Measurements from ENCODE around the gene AXIN1. TPM values are rescaled to one million over a fixed set of nuclear protein-coding genes. Genes with fewer than 3 reads are reported as not detected.

Gene AXIN1
- total and polyA plus RNA-seq, 9 of the 15 experiments (the other 6 are each of a cell fraction or from before 2014, with no cell fraction given), result 0.42 to 58.0 (median 25.9) TPM

DNA sequence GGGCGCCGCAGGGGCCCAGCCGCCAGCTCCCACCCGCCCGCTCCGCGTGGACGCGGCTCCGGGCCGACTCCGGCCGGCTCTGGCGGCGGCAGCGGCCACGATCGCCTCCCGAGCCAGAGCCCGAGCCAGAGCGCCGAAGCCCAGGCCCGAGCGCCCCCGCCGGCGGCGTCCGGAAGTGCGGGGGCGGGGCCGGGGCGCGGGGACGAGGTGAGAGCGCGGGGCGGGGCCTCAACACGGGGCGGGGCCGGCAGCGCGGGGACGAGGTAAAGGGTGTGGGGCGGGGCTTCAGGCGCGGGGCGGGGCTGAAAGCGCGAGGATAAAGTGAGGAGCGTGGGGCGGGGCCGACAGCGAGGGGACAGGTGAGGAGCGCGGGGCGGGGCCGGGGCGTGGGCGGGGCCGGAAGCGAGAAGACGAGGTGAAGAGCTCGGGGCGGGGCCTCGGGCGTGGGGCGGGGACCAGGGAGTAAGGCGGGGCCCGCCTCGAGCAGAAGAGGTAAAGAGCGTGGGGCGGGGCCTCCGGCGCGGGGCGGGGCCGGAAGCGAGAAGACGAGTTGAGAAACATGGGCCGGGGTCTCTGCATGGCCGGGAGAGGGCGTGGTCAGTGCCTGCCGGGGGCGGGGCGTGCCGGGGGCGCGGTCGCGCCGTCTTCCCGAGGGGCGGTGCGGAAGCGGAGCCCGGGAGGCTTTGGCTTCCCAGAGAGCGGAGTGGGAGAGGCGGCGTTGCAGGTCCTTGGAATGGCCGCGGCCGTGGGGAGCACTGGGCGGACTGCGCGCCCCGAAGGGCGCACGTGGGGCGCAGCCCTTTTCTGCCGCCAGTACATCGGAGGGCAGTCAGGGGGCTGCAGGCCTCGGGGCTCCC lies at the start of gene AXIN1 (continued):
- TF ChIP-seq, protein P1, sequence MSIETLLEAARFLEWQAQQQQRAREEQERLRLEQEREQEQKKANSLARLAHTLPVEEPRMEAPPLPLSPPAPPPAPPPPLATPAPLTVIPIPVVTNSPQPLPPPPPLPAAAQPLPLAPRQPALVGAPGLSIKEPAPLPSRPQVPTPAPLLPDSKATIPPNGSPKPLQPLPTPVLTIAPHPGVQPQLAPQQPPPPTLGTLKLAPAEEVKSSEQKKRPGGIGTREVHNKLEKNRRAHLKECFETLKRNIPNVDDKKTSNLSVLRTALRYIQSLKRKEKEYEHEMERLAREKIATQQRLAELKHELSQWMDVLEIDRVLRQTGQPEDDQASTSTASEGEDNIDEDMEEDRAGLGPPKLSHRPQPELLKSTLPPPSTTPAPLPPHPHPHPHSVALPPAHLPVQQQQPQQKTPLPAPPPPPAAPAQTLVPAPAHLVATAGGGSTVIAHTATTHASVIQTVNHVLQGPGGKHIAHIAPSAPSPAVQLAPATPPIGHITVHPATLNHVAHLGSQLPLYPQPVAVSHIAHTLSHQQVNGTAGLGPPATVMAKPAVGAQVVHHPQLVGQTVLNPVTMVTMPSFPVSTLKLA (conservative IDR thresholded peaks at IDR 0.05), result peak in 1 of 2 experiments; percentile 85; a peak in 2 of 4 replicates
- TF ChIP-seq PHF20 (IDR thresholded peaks at IDR 0.05; ENCODE audit: partially characterized antibody) (peak; percentile 74), GABPB1 (CRISPR knock-in tag; IDR thresholded peaks at IDR 0.05) (peak; percentile 48), CXXC5 (CRISPR knock-in tag; IDR thresholded peaks at IDR 0.05) (peak; percentile 53), KLF1 (tag; IDR thresholded peaks at IDR 0.05) (no peak)

DNA sequence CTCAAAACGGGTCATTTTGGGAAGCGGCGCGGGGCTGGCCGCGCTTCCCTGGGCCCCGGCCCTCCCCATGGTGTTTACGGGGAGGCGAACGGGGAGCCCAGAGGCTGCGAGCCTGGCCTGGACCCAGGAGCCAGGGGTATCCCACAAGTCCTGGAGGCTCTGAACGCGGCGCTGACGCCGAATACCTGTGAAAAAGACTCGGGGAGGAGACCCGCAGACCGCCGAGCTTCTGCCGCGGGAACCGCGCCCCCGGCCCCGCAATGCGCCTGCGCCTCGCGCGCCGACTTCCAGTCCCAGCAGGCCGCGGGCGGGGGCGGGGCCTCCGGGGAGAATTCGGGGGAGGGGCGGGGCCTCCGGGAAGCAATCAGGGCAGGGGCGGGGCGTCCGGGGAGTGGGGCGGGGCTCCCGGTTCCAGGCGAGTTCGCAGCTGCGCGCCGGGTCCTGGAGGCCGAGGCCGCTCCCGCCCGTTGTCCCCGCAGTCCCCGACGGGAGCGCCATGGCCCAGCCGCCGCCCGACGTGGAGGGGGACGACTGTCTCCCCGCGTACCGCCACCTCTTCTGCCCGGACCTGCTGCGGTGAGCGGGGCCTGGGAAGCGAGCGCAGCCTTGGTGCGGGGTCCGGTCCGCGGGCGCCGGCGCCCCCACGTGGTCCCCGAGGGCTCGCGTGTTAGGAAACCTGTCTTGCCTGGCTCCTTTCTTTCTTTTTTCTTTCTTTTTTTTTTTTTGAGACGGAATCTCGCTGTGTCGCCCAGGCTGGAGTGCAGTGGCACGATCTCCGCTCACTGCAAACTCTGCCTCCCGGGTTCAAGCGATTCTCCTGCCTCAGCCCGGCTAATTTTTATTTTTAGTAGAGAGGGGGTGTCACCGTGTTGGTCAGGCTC lies 49.2 kb upstream of the AXIN1 start, which contains the start of gene DECR2:
DECR2 (plus strand) TSS at position 418 of the 881 bp plus-strand sequence; CDS start at position 497, 79 bp downstream.
- FAIRE-seq, result peak; percentile 32
- in situ Hi-C loops (cut with MboI), result no loop called here
- peak; percentile 93 to 97 (median 94) for DNase-seq (ENCODE audit: extremely low read depth in 1 of 4, low spot score in 3 of 4)
- peaks cover 49% of the 10 kb centered on the region for H3K79me2 ChIP-seq (ENCODE audit: control insufficient read depth, insufficient read depth, low read length)
- BruUV-seq (replicated peaks), result no TSS peak
- CTCF ChIA-PET (ENCODE audit: low intra/inter-chr PET ratio), result no interaction called here
- H3K4me1 ChIP-seq (replicated peaks in 1 of 2; ENCODE audit: control insufficient read depth in 2 of 2, insufficient read depth in 2 of 2, low read length in 2 of 2), result peaks cover 44 to 72% of the 10 kb centered on the region in 2 experiments
- intact Hi-C loops (cut with micrococcal nuclease), result no loop called here
- WGBS (ENCODE audit: insufficient coverage, low coverage, missing lambda C conversion rate), result under 1% methylated on average over 24 of the region's 91 CpGs
- H3K27ac ChIP-seq (ENCODE audit: extremely low read depth, low read depth, low read length), result peak within 1 kb of the TSS; percentile 84
- H3K9me3 ChIP-seq (replicated peaks; ENCODE audit: control insufficient read depth, insufficient read depth, low read depth, low read length), result no peaks in the 10 kb centered on the region
- H3K9me1 ChIP-seq (ENCODE audit: control insufficient read depth, insufficient read depth, low read length), result no peaks in the 10 kb centered on the region
- H3K4me3 ChIP-seq, result peak within 1 kb of the TSS; percentile 56
- H3K36me3 ChIP-seq (ENCODE audit: control insufficient read depth, insufficient read depth, low read length), result peaks cover 24% of the 10 kb centered on the region
- no peaks in the 10 kb centered on the region for H4K20me1 ChIP-seq (replicated peaks; ENCODE audit: control insufficient read depth, insufficient read depth, low read length)
- peak; percentile 80 for ATAC-seq
- no peaks in the 10 kb centered on the region for H3K27me3 ChIP-seq (ENCODE audit: control insufficient read depth in 2 of 2, insufficient read depth in 2 of 2, low read length in 2 of 2)
- H3K4me2 ChIP-seq (ENCODE audit: insufficient read depth, low read length), result peak within 1 kb of the TSS; percentile 74
- POLR2A ChIA-PET, result interaction anchor here (0.5 to 2.4 kb wide), 9 partner anchors 12 to 278 kb away, joined by 3 to 7 read pairs (median 3); partner anchors contain the start of genes MRPL28 and STUB1
- peak within 1 kb of the TSS; percentile 78 to 97 for H3K9ac ChIP-seq (ENCODE audit: insufficient read depth in 1 of 2, low read depth in 2 of 2, low read length in 2 of 2)
- H2AFZ ChIP-seq (ENCODE audit: low read depth, low read length), result peak within 1 kb of the TSS; percentile 92
- TF ChIP-seq ZNF830 (CRISPR knock-in tag; IDR thresholded peaks at IDR 0.05) (0 out of 2 replicates have a peak, but pooled peaks have one; percentile 30), TAL1 (IDR thresholded peaks at IDR 0.05) (no peak), NCOA1 (IDR thresholded peaks at IDR 0.05; ENCODE audit: low read depth) (peak; percentile 28; the same call in 1 of the 2 replicates), NEUROD1 (IDR thresholded peaks at IDR 0.05; ENCODE audit: borderline replicate concordance, low read depth, low read length, partially characterized antibody) (peak; percentile 20), SIN3A (IDR thresholded peaks at IDR 0.05; ENCODE audit: borderline replicate concordance in 2 of 2, control insufficient read depth in 1 of 2, low read depth in 2 of 2, low read length in 2 of 2) (peak; percentile 75 to 86; a peak in 2 of 4 replicates), TRIM28 (IDR thresholded peaks at IDR 0.05) (0 out of 2 replicates have a peak, but pooled peaks have one; percentile 47), TSC22D4 (tag; IDR thresholded peaks at IDR 0.05) (no peak), HNRNPH1 (optimal IDR thresholded peaks at IDR 0.05; ENCODE audit: low read depth, low read length) (no peak)
- TF ChIP-seq, protein P2, sequence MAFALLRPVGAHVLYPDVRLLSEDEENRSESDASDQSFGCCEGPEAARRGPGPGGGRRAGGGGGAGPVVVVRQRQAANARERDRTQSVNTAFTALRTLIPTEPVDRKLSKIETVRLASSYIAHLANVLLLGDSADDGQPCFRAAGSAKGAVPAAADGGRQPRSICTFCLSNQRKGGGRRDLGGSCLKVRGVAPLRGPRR (CRISPR knock-in tag; IDR thresholded peaks at IDR 0.05), result no peak
- TF ChIP-seq, protein P3, sequence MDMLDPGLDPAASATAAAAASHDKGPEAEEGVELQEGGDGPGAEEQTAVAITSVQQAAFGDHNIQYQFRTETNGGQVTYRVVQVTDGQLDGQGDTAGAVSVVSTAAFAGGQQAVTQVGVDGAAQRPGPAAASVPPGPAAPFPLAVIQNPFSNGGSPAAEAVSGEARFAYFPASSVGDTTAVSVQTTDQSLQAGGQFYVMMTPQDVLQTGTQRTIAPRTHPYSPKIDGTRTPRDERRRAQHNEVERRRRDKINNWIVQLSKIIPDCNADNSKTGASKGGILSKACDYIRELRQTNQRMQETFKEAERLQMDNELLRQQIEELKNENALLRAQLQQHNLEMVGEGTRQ (CRISPR knock-in tag; IDR thresholded peaks at IDR 0.05), result peak; percentile 53

Data from K562 (cell line).